GM23248 (cell line): ENCODE results near the gene RHNO1. TPM values are rescaled to one million over a fixed set of nuclear protein-coding genes. Genes with fewer than 3 reads are reported as not detected.

ENCODE experiments used
- DNase-seq: peaks from one replicate; pipeline ENCODE4 v3.0.0-alpha.2; 2015
- H2AFZ ChIP-seq: fragments of 200-600 bp; sonication (generic); 2 replicates; pipeline ENCODE4 v1.6.1; 2016; ENCODE audit warnings: antibody characterized with exemption
- H3F3A ChIP-seq: fragments of 200-600 bp; sonication (generic); 2 replicates; pipeline ENCODE4 v1.6.1; 2016; ENCODE audit warnings: mild to moderate bottlenecking, antibody characterized with exemption, mixed run types; ENCODE audit not compliant: insufficient read depth
- H3K27ac ChIP-seq: fragments of 200-600 bp; sonication (generic); 2 replicates; pipeline ENCODE4 v1.5.1; 2016; ENCODE audit warnings: mild to moderate bottlenecking
- H3K27me3 ChIP-seq: fragments of 200-600 bp; sonication (generic); replicated peaks from 2 replicates; pipeline ENCODE4 v1.6.1; 2016; ENCODE audit warnings: mild to moderate bottlenecking; ENCODE audit not compliant: insufficient read depth
- H3K36me3 ChIP-seq: fragments of 200-600 bp; sonication (generic); 2 replicates; pipeline ENCODE4 v1.6.1; 2016; ENCODE audit warnings: low read depth, mild to moderate bottlenecking
- H3K4me1 ChIP-seq: fragments of 200-600 bp; sonication (generic); 2 replicates; pipeline ENCODE4 v1.6.1; 2016; ENCODE audit warnings: mild to moderate bottlenecking; ENCODE audit not compliant: insufficient read depth
- H3K4me2 ChIP-seq: fragments of 200-600 bp; sonication (generic); one replicate; pipeline ENCODE4 v1.6.1; 2016; ENCODE audit warnings: mild to moderate bottlenecking; ENCODE audit not compliant: unreplicated experiment
- H3K4me3 ChIP-seq: fragments of 200-600 bp; sonication (generic); 2 replicates; pipeline ENCODE4 v1.5.1; 2016; ENCODE audit warnings: mild to moderate bottlenecking
- H3K79me2 ChIP-seq: fragments of 200-600 bp; sonication (generic); 2 replicates; pipeline ENCODE4 v1.6.1; 2016; ENCODE audit warnings: mild to moderate bottlenecking; ENCODE audit not compliant: insufficient read depth
- H3K9ac ChIP-seq: fragments of 200-600 bp; sonication (generic); 2 replicates; pipeline ENCODE4 v1.6.1; 2016; ENCODE audit warnings: mild to moderate bottlenecking
- H3K9me2 ChIP-seq: fragments of 200-600 bp; sonication (generic); 2 replicates; pipeline ENCODE4 v1.6.1; 2016; ENCODE audit warnings: mixed run types, mild to moderate bottlenecking, moderate library complexity; ENCODE audit not compliant: insufficient read depth
- H3K9me3 ChIP-seq: fragments of 200-600 bp; sonication (generic); one replicate; pipeline ENCODE4 v1.6.1; 2017; ENCODE audit warnings: low read depth
- H4K20me1 ChIP-seq: fragments of 200-600 bp; sonication (generic); 2 replicates; pipeline ENCODE4 v1.6.0; 2016; ENCODE audit not compliant: insufficient read depth
- EZH2 ChIP-seq: fragments of 200-600 bp; sonication (generic); IDR thresholded peaks from 2 replicates; pipeline ENCODE4 v1.6.1; 2018; ENCODE audit warnings: antibody characterized with exemption, mild to moderate bottlenecking; ENCODE audit not compliant: insufficient read depth, poor library complexity, severe bottlenecking
- EZH2phosphoT487 ChIP-seq: fragments of 200-600 bp; sonication (generic); IDR thresholded peaks from 2 replicates; pipeline ENCODE4 v1.6.1; 2018; ENCODE audit warnings: antibody characterized with exemption, moderate library complexity, mild to moderate bottlenecking, low read depth; ENCODE audit not compliant: insufficient read depth
- WGBS, 2 experiments: methylation state at CpG; one replicate each; pipeline ENCODE4 v1.1.6; 2015 to 2017; ENCODE audit warnings: low lambda C conversion rate in 2 of 2, low coverage in 1 of 2; ENCODE audit errors: missing lambda C conversion rate in 2 of 2; 5-methylcytosine and 5-hydroxymethylcytosine counted together
- in situ Hi-C: fragments of 300-500 bp; cut with MboI; formaldehyde crosslinking; loops from 2 replicates; pipeline ENCODE4 v1.15.0; 2020
- polyA plus RNA-seq: library from polyadenylated mRNA; unstranded; fragments of >200 nt; fragmentation: Nextera tagmentation; extraction: Ambion mirVana; gene quantifications from 2 replicates; pipeline ENCODE4 v1.2.1, GENCODE V29; 2016
- total RNA-seq: library from RNA; depleted of rRNA; stranded (reverse); fragments of >200 nt; shearing (Covaris generic); gene quantifications from 2 replicates; pipeline ENCODE4 v1.2.3, GENCODE V29; 2014; rRNA removed

The RHNO1 gene
- total and polyA plus RNA-seq, 2 experiments from 2014 or later = 27.6 to 38.4 TPM

GRCh38 chr12:2930865-2931264 is 53.8 kb downstream of the RHNO1 start:
- Histone ChIP-seq H2AFZ (no peak overlapping the region), H4K20me1 (no peaks in the 10 kb centered on the region), H3K9me2 (no peaks in the 10 kb centered on the region), H3K9ac (no peak overlapping the region), H3K27ac (no peak overlapping the region), H3K4me2 (no peak overlapping the region), H3K27me3 (no peaks in the 10 kb centered on the region), H3K36me3 (peaks cover 51% of the 10 kb centered on the region), H3K4me1 (peaks cover 6% of the 10 kb centered on the region; the same call in 1 of the 2 replicates), H3K9me3 (no peaks in the 10 kb centered on the region), H3K79me2 (0 out of 2 replicates have a peak, but pooled peaks cover 14% of the 10 kb centered on the region), H3F3A (peaks cover 5% of the 10 kb centered on the region), H3K4me3 (no peak overlapping the region)
- WGBS, 2 experiments = 86% methylated on average over 8 of the region's 8 CpGs
- no peak for DNase-seq
- no peak for TF ChIP-seq EZH2
- TF ChIP-seq EZH2phosphoT487 = no peak
- in situ Hi-C loops = no loop called here

- H3K4me1 ChIP-seq = no peaks in the 10 kb centered on the region
- no peaks in the 10 kb centered on the region for H3K79me2 ChIP-seq
- H3K9me3 ChIP-seq = no peaks in the 10 kb centered on the region
- H3K27me3 ChIP-seq = no peaks in the 10 kb centered on the region
- WGBS, 2 experiments = 94 to 96% methylated on average over 6 of the region's 6 CpGs
- H3K36me3 ChIP-seq = peaks cover 53% of the 10 kb centered on the region
- DNase-seq = no peak
- no peak overlapping the region for H3K4me3 ChIP-seq
- TF ChIP-seq EZH2phosphoT487 (no peak), EZH2 (no peak)
- no peak overlapping the region for H3K9ac ChIP-seq
- H3F3A ChIP-seq = peaks cover 4% of the 10 kb centered on the region
- in situ Hi-C loops = no loop called here
- no peak overlapping the region for H3K27ac ChIP-seq
- no peak overlapping the region for H3K4me2 ChIP-seq
- no peaks in the 10 kb centered on the region for H3K9me2 ChIP-seq
- no peaks in the 10 kb centered on the region for H4K20me1 ChIP-seq
- no peak overlapping the region for H2AFZ ChIP-seq
These were observed 56.6 kb downstream of the RHNO1 start for GRCh38 chr12:2933586-2933985.

GRCh38 chr12:2934371-2934770 is 57.3 kb downstream of the RHNO1 start:
- in situ Hi-C loops = no loop called here
- H3K9me2 ChIP-seq = no peaks in the 10 kb centered on the region
- H3K9me3 ChIP-seq = no peaks in the 10 kb centered on the region
- H3K27ac ChIP-seq = no peak overlapping the region
- H4K20me1 ChIP-seq = no peaks in the 10 kb centered on the region
- no peak overlapping the region for H3K9ac ChIP-seq
- DNase-seq = no peak
- no peak overlapping the region for H3K4me3 ChIP-seq
- H3K4me2 ChIP-seq = no peak overlapping the region
- peaks cover 59% of the 10 kb centered on the region for H3K36me3 ChIP-seq
- H3K4me1 ChIP-seq = no peaks in the 10 kb centered on the region
- H3K27me3 ChIP-seq = no peaks in the 10 kb centered on the region
- no peak overlapping the region for H2AFZ ChIP-seq
- no peaks in the 10 kb centered on the region for H3K79me2 ChIP-seq
- TF ChIP-seq EZH2phosphoT487 (no peak), EZH2 (no peak)
- H3F3A ChIP-seq = peaks cover 4% of the 10 kb centered on the region
- WGBS, 2 experiments = 98% methylated on average over 6 of the region's 6 CpGs

- Histone ChIP-seq H3K9me3 (no peaks in the 10 kb centered on the region), H3K79me2 (no peaks in the 10 kb centered on the region), H4K20me1 (no peaks in the 10 kb centered on the region), H3K9ac (no peak overlapping the region), H3K36me3 (peaks cover 58% of the 10 kb centered on the region), H3K9me2 (no peaks in the 10 kb centered on the region), H3K27me3 (no peaks in the 10 kb centered on the region), H2AFZ (no peak overlapping the region), H3K4me3 (no peak overlapping the region), H3F3A (peaks cover 4% of the 10 kb centered on the region), H3K27ac (no peak overlapping the region), H3K4me2 (no peak overlapping the region), H3K4me1 (no peaks in the 10 kb centered on the region)
- TF ChIP-seq EZH2phosphoT487 = no peak
- no peak for TF ChIP-seq EZH2
- DNase-seq = no peak
- in situ Hi-C loops = no loop called here
- 91 to 92% methylated on average over 11 of the region's 11 CpGs for WGBS, 2 experiments
These were observed 59.3 kb downstream of the RHNO1 start for GRCh38 chr12:2936301-2936700.

- Histone ChIP-seq H4K20me1 (no peaks in the 10 kb centered on the region), H3K4me3 (no peak overlapping the region), H3K9me2 (no peaks in the 10 kb centered on the region), H3K27ac (no peak overlapping the region), H3K9ac (no peak overlapping the region), H3F3A (peaks cover 4% of the 10 kb centered on the region), H3K9me3 (no peaks in the 10 kb centered on the region), H3K4me2 (no peak overlapping the region), H3K27me3 (no peaks in the 10 kb centered on the region), H3K36me3 (peaks cover 50% of the 10 kb centered on the region), H2AFZ (no peak overlapping the region), H3K79me2 (no peaks in the 10 kb centered on the region), H3K4me1 (no peaks in the 10 kb centered on the region)
- WGBS, 2 experiments = 65 to 69% methylated on average over 3 of the region's 3 CpGs
- DNase-seq = no peak
- TF ChIP-seq EZH2 (no peak), EZH2phosphoT487 (no peak)
- in situ Hi-C loops = no loop called here
These were observed 60.5 kb downstream of the RHNO1 start for GRCh38 chr12:2937500-2937899.

Other genes with a start within 250 kb of the RHNO1 start
- 24.0 and 27.6 TPM in 2 replicates for gene FKBP4, start 82.3 kb upstream of the RHNO1 start, total RNA-seq
- 27.4 and 29.2 TPM in 2 replicates for gene FKBP4, start 82.3 kb upstream of the RHNO1 start, polyA plus RNA-seq
- 14.4 and 15.7 TPM in 2 replicates for gene ITFG2, start 64.6 kb upstream of the RHNO1 start, total RNA-seq
- gene ITFG2, start 64.6 kb upstream of the RHNO1 start, polyA plus RNA-seq = 19.1 and 21.9 TPM in 2 replicates
- gene NRIP2, start 42.2 kb upstream of the RHNO1 start, total RNA-seq = not detected in 2 replicates
- 0.24 and 0.46 TPM in 2 replicates for gene NRIP2, start 42.2 kb upstream of the RHNO1 start, polyA plus RNA-seq
- not detected in 2 replicates for gene TEX52, start 20.2 kb upstream of the RHNO1 start, total RNA-seq
- gene TEX52, start 20.2 kb upstream of the RHNO1 start, polyA plus RNA-seq = not detected in 2 replicates
- gene FOXM1, start within 50 bp of the RHNO1 start, total RNA-seq = 12.4 and 23.9 TPM in 2 replicates
- 15.4 TPM in 2 replicates for gene FOXM1, start within 50 bp of the RHNO1 start, polyA plus RNA-seq
- gene TULP3, start 13.7 kb downstream of the RHNO1 start, total RNA-seq = 29.2 and 47.0 TPM in 2 replicates
- 39.4 and 42.6 TPM in 2 replicates for gene TULP3, start 13.7 kb downstream of the RHNO1 start, polyA plus RNA-seq
- gene TEAD4, start 82.2 kb downstream of the RHNO1 start, total RNA-seq = 13.6 and 14.8 TPM in 2 replicates
- 13.2 and 13.8 TPM in 2 replicates for gene TEAD4, start 82.2 kb downstream of the RHNO1 start, polyA plus RNA-seq
- gene TSPAN9, start 200.2 kb downstream of the RHNO1 start, total RNA-seq = 13.3 and 14.4 TPM in 2 replicates
- 8.0 and 9.5 TPM in 2 replicates for gene TSPAN9, start 200.2 kb downstream of the RHNO1 start, polyA plus RNA-seq